ENCODE data around the gene RRP9. TPM values are rescaled to one million over a fixed set of nuclear protein-coding genes. Genes with fewer than 3 reads are reported as not detected.

Gene RRP9
- total and polyA plus RNA-seq, 2 donors (not counting 3 experiments of a cell fraction or from before 2014, with no cell fraction given) = 26.0 to 30.1 TPM

- H3K9ac ChIP-seq (replicated peaks; ENCODE audit: extremely low read depth, insufficient read depth, low read length) = peak overlapping the region; percentile 30
- no peaks in the 10 kb centered on the region for H3K9me1 ChIP-seq (replicated peaks; ENCODE audit: control insufficient read depth, extremely low read depth, insufficient read depth, low read length)
- peaks cover 21% of the 10 kb centered on the region for H3K4me1 ChIP-seq (ENCODE audit: control insufficient read depth, extremely low read depth, insufficient read depth, low read length)
- H3K27ac ChIP-seq (ENCODE audit: insufficient read depth, low read depth, low read length) = peak overlapping the region; percentile 22
- H2AFZ ChIP-seq (ENCODE audit: low read depth, low read length) = peak overlapping the region; percentile 60
- no peaks in the 10 kb centered on the region for H3K27me3 ChIP-seq (ENCODE audit: control insufficient read depth in 2 of 2, insufficient read depth in 2 of 2, low read length in 2 of 2)
- no peaks in the 10 kb centered on the region for H3K9me3 ChIP-seq (replicated peaks; ENCODE audit: control insufficient read depth, insufficient read depth, low read length)
- FAIRE-seq (no peak), DNase-seq (ENCODE audit: low read depth, low spot score) (no peak)
- dilution Hi-C loops (cut with MboI; ENCODE audit: extremely low pct_ligation_motif_present, low sequenced_read_pairs) (no loop called here), intact Hi-C loops (cut with micrococcal nuclease) (loop anchor here (5.0 to 10.0 kb wide), 2 partner anchors 439 to 557 kb away; partner anchors contain the start of genes DCAF1 and MANF)
- H4K20me1 ChIP-seq (replicated peaks; ENCODE audit: control insufficient read depth, extremely low read depth, insufficient read depth, low read length) = no peaks in the 10 kb centered on the region
- TF ChIP-seq POLR2A (IDR thresholded peaks at IDR 0.05; ENCODE audit: low read depth, low read length) (no peak), FOS (IDR thresholded peaks at IDR 0.05; ENCODE audit: borderline replicate concordance, insufficient read depth, low read length) (no peak), POLR2AphosphoS5 (IDR thresholded peaks at IDR 0.05; ENCODE audit: insufficient read depth, low read depth, low read length) (no peak), GATA2 (IDR thresholded peaks at IDR 0.05; ENCODE audit: insufficient read depth, insufficient read length, low read depth, low read length) (no peak), EZH2 (IDR thresholded peaks at IDR 0.05; ENCODE audit: borderline replicate concordance, low read depth, low read length, severe bottlenecking) (no peak), JUN (IDR thresholded peaks at IDR 0.05; ENCODE audit: borderline replicate concordance, insufficient read depth, insufficient read length, low read depth) (no peak)
- peaks cover 16% of the 10 kb centered on the region for H3K79me2 ChIP-seq (ENCODE audit: control insufficient read depth, insufficient read depth, low read length)
- H3K4me3 ChIP-seq (replicated peaks in 1 of 3; ENCODE audit: insufficient read depth in 1 of 3, low read depth in 1 of 3, low read length in 3 of 3) = peak overlapping the region; percentile 66 to 81 (median 79)
- peak overlapping the region; percentile 91 for H3K4me2 ChIP-seq (ENCODE audit: insufficient read depth, low read length)
- ChIA-PET POLR2A (interaction anchor here (1.3 to 2.1 kb wide), 2 partner anchors 12 to 32 kb away, joined by 4 read pairs; partner anchors contain the start of gene ABHD14B), CTCF (interaction anchor here (0.6 to 2.8 kb wide), 12 partner anchors 9 to 552 kb away, joined by 3 to 46 read pairs (median 3); partner anchors contain the start of genes ABHD14A, ABHD14B, ACY1 and RPL29)
- no TSS peak for BruUV-seq (replicated peaks)
- peaks cover 0 to 16% of the 10 kb centered on the region in 2 experiments for H3K36me3 ChIP-seq (ENCODE audit: control insufficient read depth in 2 of 2, extremely low read depth in 1 of 2, insufficient read depth in 2 of 2, low read length in 2 of 2)
Observed at GRCh38 chr3:51941463-51941797, 274 bp downstream of the RRP9 start.

Measured in endothelial cell of umbilical vein (primary cell).